GM23248 (cell line): ENCODE measurements around the gene CNIH3. TPM values are rescaled to one million over a fixed set of nuclear protein-coding genes. Genes with fewer than 3 reads are reported as not detected.
A peak's percentile ranks its signal among the peaks of the same experiment; 100 is the strongest.

Source experiments
- DNase-seq: peaks from one replicate; pipeline ENCODE4 v3.0.0-alpha.2; 2015
- H2AFZ ChIP-seq: fragments of 200-600 bp; sonication (generic); 2 replicates; pipeline ENCODE4 v1.6.1; 2016; ENCODE audit warnings: antibody characterized with exemption
- H3F3A ChIP-seq: fragments of 200-600 bp; sonication (generic); 2 replicates; pipeline ENCODE4 v1.6.1; 2016; ENCODE audit warnings: mild to moderate bottlenecking, antibody characterized with exemption, mixed run types; ENCODE audit not compliant: insufficient read depth
- H3K27ac ChIP-seq: fragments of 200-600 bp; sonication (generic); 2 replicates; pipeline ENCODE4 v1.5.1; 2016; ENCODE audit warnings: mild to moderate bottlenecking
- H3K27me3 ChIP-seq: fragments of 200-600 bp; sonication (generic); replicated peaks from 2 replicates; pipeline ENCODE4 v1.6.1; 2016; ENCODE audit warnings: mild to moderate bottlenecking; ENCODE audit not compliant: insufficient read depth
- H3K36me3 ChIP-seq: fragments of 200-600 bp; sonication (generic); 2 replicates; pipeline ENCODE4 v1.6.1; 2016; ENCODE audit warnings: low read depth, mild to moderate bottlenecking
- H3K4me1 ChIP-seq: fragments of 200-600 bp; sonication (generic); 2 replicates; pipeline ENCODE4 v1.6.1; 2016; ENCODE audit warnings: mild to moderate bottlenecking; ENCODE audit not compliant: insufficient read depth
- H3K4me2 ChIP-seq: fragments of 200-600 bp; sonication (generic); one replicate; pipeline ENCODE4 v1.6.1; 2016; ENCODE audit warnings: mild to moderate bottlenecking; ENCODE audit not compliant: unreplicated experiment
- H3K4me3 ChIP-seq: fragments of 200-600 bp; sonication (generic); 2 replicates; pipeline ENCODE4 v1.5.1; 2016; ENCODE audit warnings: mild to moderate bottlenecking
- H3K79me2 ChIP-seq: fragments of 200-600 bp; sonication (generic); 2 replicates; pipeline ENCODE4 v1.6.1; 2016; ENCODE audit warnings: mild to moderate bottlenecking; ENCODE audit not compliant: insufficient read depth
- H3K9ac ChIP-seq: fragments of 200-600 bp; sonication (generic); 2 replicates; pipeline ENCODE4 v1.6.1; 2016; ENCODE audit warnings: mild to moderate bottlenecking
- H3K9me2 ChIP-seq: fragments of 200-600 bp; sonication (generic); 2 replicates; pipeline ENCODE4 v1.6.1; 2016; ENCODE audit warnings: mixed run types, mild to moderate bottlenecking, moderate library complexity; ENCODE audit not compliant: insufficient read depth
- H3K9me3 ChIP-seq: fragments of 200-600 bp; sonication (generic); one replicate; pipeline ENCODE4 v1.6.1; 2017; ENCODE audit warnings: low read depth
- H4K20me1 ChIP-seq: fragments of 200-600 bp; sonication (generic); 2 replicates; pipeline ENCODE4 v1.6.0; 2016; ENCODE audit not compliant: insufficient read depth
- EZH2 ChIP-seq: fragments of 200-600 bp; sonication (generic); IDR thresholded peaks from 2 replicates; pipeline ENCODE4 v1.6.1; 2018; ENCODE audit warnings: antibody characterized with exemption, mild to moderate bottlenecking; ENCODE audit not compliant: insufficient read depth, poor library complexity, severe bottlenecking
- EZH2phosphoT487 ChIP-seq: fragments of 200-600 bp; sonication (generic); IDR thresholded peaks from 2 replicates; pipeline ENCODE4 v1.6.1; 2018; ENCODE audit warnings: antibody characterized with exemption, moderate library complexity, mild to moderate bottlenecking, low read depth; ENCODE audit not compliant: insufficient read depth
- WGBS, 2 experiments: methylation state at CpG; one replicate each; pipeline ENCODE4 v1.1.6; 2015 to 2017; ENCODE audit warnings: low lambda C conversion rate in 2 of 2, low coverage in 1 of 2; ENCODE audit errors: missing lambda C conversion rate in 2 of 2; 5-methylcytosine and 5-hydroxymethylcytosine counted together
- in situ Hi-C: fragments of 300-500 bp; cut with MboI; formaldehyde crosslinking; loops from 2 replicates; pipeline ENCODE4 v1.15.0; 2020
- polyA plus RNA-seq: library from polyadenylated mRNA; unstranded; fragments of >200 nt; fragmentation: Nextera tagmentation; extraction: Ambion mirVana; gene quantifications from 2 replicates; pipeline ENCODE4 v1.2.1, GENCODE V29; 2016
- total RNA-seq: library from RNA; depleted of rRNA; stranded (reverse); fragments of >200 nt; shearing (Covaris generic); gene quantifications from 2 replicates; pipeline ENCODE4 v1.2.3, GENCODE V29; 2014

Gene CNIH3
- total and polyA plus RNA-seq, 2 experiments from 2014 or later = 4.7 to 6.4 TPM

DNA sequence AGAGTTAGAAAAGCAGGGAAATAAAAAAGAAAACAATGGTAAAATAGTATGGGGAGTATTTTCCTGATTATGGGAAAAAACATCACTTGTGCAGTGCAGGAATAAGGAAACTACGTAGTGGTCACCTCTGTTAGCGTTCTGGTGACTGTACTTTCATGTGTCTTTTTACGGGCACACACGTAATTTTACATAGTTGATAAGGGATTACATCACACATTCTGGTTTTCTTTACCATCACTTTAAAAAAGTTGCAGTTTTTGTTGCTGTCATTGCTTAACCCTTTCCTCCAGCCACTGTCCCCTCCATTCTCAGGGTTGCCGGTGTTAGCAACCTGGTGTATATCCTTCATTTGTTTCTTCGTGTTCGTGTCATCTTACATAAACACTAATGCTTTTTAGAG lies 35.1 kb downstream of the CNIH3 start:
- WGBS, 2 experiments = 98% methylated on average over 7 of the region's 7 CpGs
- Histone ChIP-seq H3K4me2 (no peak overlapping the region), H3K36me3 (no peaks in the 10 kb centered on the region), H3K9me3 (no peaks in the 10 kb centered on the region), H3K4me1 (peaks cover 13% of the 10 kb centered on the region), H3K4me3 (no peak overlapping the region), H3K9ac (no peak overlapping the region), H3F3A (no peaks in the 10 kb centered on the region), H3K27ac (no peak overlapping the region), H3K9me2 (no peaks in the 10 kb centered on the region), H3K27me3 (no peaks in the 10 kb centered on the region), H3K79me2 (no peaks in the 10 kb centered on the region), H2AFZ (no peak overlapping the region), H4K20me1 (no peaks in the 10 kb centered on the region)
- TF ChIP-seq EZH2 = no peak
- no peak for TF ChIP-seq EZH2phosphoT487
- in situ Hi-C loops = no loop called here
- DNase-seq = no peak

DNA sequence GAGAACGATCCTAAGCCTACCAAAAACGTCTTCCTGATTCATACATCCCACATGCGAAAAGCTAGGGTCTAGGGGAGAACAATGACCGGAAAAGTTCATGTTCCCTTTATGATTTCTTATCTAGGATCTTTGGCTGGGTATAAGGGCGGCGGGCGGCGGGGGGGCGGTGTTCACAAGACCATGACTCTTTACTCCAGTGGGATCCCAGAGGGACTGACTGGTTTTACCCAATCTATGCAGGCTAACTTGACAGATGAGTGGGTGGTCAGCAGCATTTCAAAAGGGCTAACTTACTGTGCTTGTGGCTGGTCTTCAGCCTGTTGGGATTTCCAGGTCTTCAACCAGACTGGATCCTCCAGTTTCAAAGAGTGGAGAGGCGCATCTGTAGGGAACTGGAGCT lies 40.3 kb downstream of the CNIH3 start:
- Histone ChIP-seq H3K36me3 (no peaks in the 10 kb centered on the region), H3K4me1 (peaks cover 13% of the 10 kb centered on the region), H3K9me3 (no peaks in the 10 kb centered on the region), H3K4me3 (no peak overlapping the region), H3K27me3 (no peaks in the 10 kb centered on the region), H3K4me2 (no peak overlapping the region), H3K79me2 (no peaks in the 10 kb centered on the region), H3K9ac (no peak overlapping the region), H3K27ac (no peak overlapping the region), H3K9me2 (no peaks in the 10 kb centered on the region), H4K20me1 (no peaks in the 10 kb centered on the region), H3F3A (no peaks in the 10 kb centered on the region), H2AFZ (no peak overlapping the region)
- WGBS, 2 experiments = 96 to 97% methylated on average over 10 of the region's 10 CpGs
- no peak for DNase-seq
- TF ChIP-seq EZH2 = no peak
- TF ChIP-seq EZH2phosphoT487 = no peak
- in situ Hi-C loops = no loop called here

DNA sequence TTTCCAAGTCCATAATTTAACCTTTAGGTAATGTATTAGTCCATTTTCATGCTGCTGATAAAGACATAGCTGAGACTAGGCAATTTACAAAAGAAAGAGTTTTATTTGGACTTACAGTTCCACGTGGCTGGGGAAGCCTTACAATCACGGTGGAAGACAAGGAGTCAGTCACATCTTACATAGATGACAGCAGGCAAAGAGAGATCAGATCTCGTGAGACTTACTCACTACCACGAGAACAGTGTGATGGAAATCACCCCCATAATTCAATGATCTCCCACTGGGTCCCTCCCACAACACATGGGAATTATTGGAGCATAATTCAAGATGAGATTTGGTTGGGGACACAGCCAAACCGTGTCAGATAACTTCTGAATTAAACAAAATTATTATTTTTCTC lies 44.0 kb downstream of the CNIH3 start:
- no peaks in the 10 kb centered on the region for H3K4me1 ChIP-seq
- no peak overlapping the region for H3K9ac ChIP-seq
- no peaks in the 10 kb centered on the region for H3K27me3 ChIP-seq
- WGBS, 2 experiments = 75 to 81% methylated on average over 5 of the region's 5 CpGs
- no peak overlapping the region for H3K4me2 ChIP-seq
- TF ChIP-seq EZH2 (no peak), EZH2phosphoT487 (no peak)
- H3K36me3 ChIP-seq = no peaks in the 10 kb centered on the region
- H3K9me2 ChIP-seq = no peaks in the 10 kb centered on the region
- no peak for DNase-seq
- peak overlapping the region; percentile 41; the same call in 1 of the 2 replicates for H2AFZ ChIP-seq
- no peak overlapping the region for H3K4me3 ChIP-seq
- no peaks in the 10 kb centered on the region for H3K9me3 ChIP-seq
- no peaks in the 10 kb centered on the region for H4K20me1 ChIP-seq
- in situ Hi-C loops = no loop called here
- H3K79me2 ChIP-seq = no peaks in the 10 kb centered on the region
- H3K27ac ChIP-seq = no peak overlapping the region
- H3F3A ChIP-seq = no peaks in the 10 kb centered on the region

DNA sequence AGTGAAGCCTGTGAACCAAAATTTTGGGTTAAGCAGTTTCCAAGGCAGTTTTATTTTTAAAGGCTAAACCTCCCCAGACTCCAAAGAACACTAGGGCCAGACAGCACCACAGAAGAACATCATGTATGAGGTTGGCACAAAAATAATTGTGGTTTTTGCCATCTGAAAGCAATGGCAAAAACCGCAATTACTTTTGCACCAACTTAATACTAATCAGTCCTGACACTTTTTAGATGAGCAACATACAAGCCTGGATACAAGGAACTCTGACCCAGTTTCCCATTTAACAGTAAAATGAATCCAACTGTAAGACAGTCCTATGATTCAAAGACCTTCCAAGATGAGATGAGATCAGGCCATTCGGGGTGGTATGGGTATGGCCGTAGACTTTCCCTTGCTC lies 46.8 kb downstream of the CNIH3 start:
- Histone ChIP-seq H3K9ac (no peak overlapping the region), H3K4me1 (no peaks in the 10 kb centered on the region), H3K36me3 (no peaks in the 10 kb centered on the region), H3K9me3 (no peaks in the 10 kb centered on the region), H3K27ac (no peak overlapping the region), H3F3A (no peaks in the 10 kb centered on the region), H3K27me3 (no peaks in the 10 kb centered on the region), H3K9me2 (no peaks in the 10 kb centered on the region), H3K79me2 (no peaks in the 10 kb centered on the region), H4K20me1 (no peaks in the 10 kb centered on the region), H2AFZ (no peak overlapping the region), H3K4me2 (no peak overlapping the region), H3K4me3 (no peak overlapping the region)
- TF ChIP-seq EZH2 = no peak
- in situ Hi-C loops = no loop called here
- no peak for DNase-seq
- 64 to 66% methylated on average over 3 of the region's 3 CpGs for WGBS, 2 experiments

DNA sequence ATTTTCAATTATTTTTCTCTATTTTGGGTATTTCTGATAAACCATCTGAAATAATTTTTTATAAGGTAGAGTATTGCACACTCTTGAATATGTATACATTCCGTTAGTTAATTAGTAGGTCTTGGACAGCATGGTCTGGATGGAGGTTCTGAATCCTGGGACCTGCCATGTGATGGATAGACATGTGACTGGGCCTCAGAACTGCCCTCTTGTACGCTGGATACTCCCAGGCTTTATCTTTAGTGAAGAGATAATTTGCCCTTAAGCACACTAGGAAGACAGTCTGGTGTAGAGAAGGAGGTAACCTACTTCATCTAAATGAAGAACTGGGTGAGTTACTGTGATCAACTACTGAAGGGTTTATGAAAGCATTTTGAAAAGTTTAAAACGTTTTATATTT lies 48.9 kb downstream of the CNIH3 start:
- no peak overlapping the region for H2AFZ ChIP-seq
- WGBS, 2 experiments = 81 to 89% methylated on average over 3 of the region's 3 CpGs
- no peak for DNase-seq
- no peak overlapping the region for H3K9ac ChIP-seq
- no peak overlapping the region for H3K4me3 ChIP-seq
- H3K9me3 ChIP-seq = no peaks in the 10 kb centered on the region
- TF ChIP-seq EZH2phosphoT487 = no peak
- TF ChIP-seq EZH2 = no peak
- no peaks in the 10 kb centered on the region for H3F3A ChIP-seq
- no peaks in the 10 kb centered on the region for H4K20me1 ChIP-seq
- no peaks in the 10 kb centered on the region for H3K79me2 ChIP-seq
- H3K4me1 ChIP-seq = no peaks in the 10 kb centered on the region
- no peaks in the 10 kb centered on the region for H3K9me2 ChIP-seq
- in situ Hi-C loops = no loop called here
- H3K27me3 ChIP-seq = no peaks in the 10 kb centered on the region
- no peaks in the 10 kb centered on the region for H3K36me3 ChIP-seq
- no peak overlapping the region for H3K27ac ChIP-seq
- H3K4me2 ChIP-seq = no peak overlapping the region
